DMS79 (cell line): Measurements from ENCODE around the gene CLEC5A.
"Not testable (repeated sequence)": the region's sequence is repeated elsewhere in the genome, so short reads cannot be mapped to it uniquely, and the experiment has no call there.

Experiments used
- DNase-seq: peaks from one replicate; lab custom pipeline; 2025; lab: John Stamatoyannopoulos, UW

CLEC5A gene

DNA sequence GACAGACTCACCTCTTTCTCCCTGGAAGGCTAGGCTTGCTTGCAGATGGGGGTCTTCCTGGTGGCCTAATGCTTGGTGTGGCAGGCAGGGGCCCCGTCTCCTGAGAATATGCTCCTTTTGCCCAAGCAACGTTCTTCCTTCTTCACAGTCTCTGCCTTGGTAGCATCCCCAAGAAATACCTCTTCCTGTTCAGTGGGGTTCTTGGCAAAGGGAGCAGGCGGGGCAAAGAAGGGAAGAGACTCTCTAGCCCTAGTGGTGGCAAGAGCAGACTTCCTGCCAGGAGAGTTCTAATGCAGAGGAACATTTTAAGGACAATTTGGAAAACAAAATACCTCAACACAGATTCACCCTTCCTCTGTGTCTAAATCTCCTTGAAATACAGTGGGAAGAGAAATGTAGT is at the start of gene CLEC5A:
CLEC5A (minus strand) TSS at position 179 of the 400 bp plus-strand sequence. CDS start 682 bp downstream, outside the sequence.
- DNase-seq = no peak

DNA sequence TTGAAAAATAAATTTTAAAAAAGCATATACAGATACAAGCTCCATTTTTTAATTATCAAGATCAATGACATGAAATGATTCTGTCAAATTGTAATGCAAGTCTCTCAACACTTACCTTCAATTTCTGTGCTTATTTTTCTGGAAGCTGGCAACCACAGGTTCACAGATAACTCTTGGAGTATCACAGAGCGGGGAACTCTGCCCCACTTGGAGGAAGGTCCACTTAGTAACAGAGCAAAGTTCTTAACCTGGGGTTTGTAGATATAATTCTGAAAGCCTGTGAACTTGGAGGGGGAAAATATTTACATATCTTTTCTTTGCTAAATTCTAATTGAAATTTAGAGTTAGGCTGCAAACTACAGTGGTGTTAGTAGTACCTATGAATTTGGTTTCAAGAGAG is 46.6 kb upstream of the CLEC5A start:
- no peak for DNase-seq

DNA sequence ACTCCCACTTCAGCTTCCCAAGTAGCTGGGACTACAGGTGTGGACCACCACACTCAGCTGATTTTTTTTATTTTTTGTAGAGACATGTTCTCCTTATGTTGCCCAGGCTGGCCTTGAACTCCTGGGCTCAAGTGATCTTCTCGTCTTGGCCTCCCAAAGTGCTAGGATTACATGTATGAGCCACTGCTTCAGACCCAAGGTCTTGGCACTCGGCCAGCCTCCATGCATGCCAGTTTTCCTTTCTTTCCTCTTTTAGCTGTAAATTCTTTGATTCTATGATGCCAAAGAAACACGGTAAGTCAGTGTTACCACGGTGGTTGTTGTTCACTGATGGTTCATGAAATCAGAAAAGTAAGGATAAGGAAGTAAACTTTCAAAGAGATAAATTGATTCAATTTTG is 45.9 kb upstream of the CLEC5A start:
- DNase-seq = no peak

- no peak for DNase-seq
Observed at GRCh38 chr7:141992156-141992555, 45.4 kb upstream of the CLEC5A start.

DNA sequence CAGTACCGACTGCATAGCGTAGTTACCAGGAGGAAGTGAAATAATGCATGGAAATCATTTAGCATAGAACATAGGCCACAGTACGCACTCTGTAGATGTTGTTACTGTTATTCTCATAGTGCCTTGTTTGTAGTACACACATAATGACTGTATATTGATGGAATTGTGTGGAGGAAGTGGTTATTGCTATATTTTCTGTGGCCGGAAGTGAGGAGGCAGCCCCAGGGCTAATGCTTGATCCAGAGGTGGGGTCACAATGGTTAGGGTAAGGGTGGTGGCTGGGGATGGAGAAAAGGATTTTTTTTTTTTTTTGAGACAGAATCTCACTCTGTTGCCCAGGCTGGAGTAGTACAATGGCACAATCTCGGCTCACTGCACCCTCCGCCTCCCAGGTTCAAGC is 44.4 kb upstream of the CLEC5A start:
- no peak for DNase-seq

GRCh38 chr7:141990011-141990725 is 43.4 kb upstream of the CLEC5A start:
- no peak for DNase-seq

DNA sequence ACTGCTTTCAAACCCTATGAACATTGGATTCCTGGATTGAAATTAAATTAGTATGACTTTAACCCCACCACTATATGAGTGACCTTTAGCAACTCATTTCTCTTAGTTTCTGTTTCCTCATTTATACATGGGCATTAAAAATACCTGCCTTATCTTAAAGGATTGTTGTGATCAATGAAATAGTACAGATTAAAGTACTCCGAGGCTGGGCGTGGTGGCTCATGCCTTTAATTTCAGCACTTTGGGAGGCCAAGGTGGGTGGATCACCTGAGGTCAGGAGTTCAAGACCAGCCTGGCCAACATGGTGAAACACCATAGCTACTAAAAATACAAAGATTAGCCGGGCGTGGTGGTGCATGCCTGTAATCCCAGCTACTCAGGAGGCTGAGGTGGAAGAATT is 41.0 kb upstream of the CLEC5A start:
- DNase-seq = not testable (repeated sequence)

- DNase-seq = no peak
Observed at GRCh38 chr7:141986923-141987322, 40.1 kb upstream of the CLEC5A start.

GRCh38 chr7:141985926-141986325 is 39.2 kb upstream of the CLEC5A start:
- not testable (repeated sequence) for DNase-seq

GRCh38 chr7:141979568-141979967 is 32.8 kb upstream of the CLEC5A start:
- DNase-seq = no peak

DNA sequence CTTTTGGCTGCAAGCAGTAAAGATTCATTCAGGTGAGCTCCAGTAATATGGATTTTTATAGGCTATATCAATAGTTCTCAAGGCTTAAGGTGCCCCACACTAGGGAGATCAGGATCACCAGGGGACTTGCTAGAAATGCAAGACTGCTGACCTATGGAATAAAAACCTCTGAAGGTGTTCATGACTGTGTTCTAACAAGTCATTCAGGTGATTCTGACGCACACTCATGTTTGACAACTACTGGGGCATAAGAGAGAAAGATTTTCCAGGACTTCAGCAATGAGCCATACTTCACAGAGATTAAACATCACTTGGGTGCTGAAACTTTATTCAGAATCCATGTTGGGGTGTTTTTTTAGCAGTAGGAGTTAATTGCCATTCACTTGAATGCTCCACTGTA is 31.6 kb upstream of the CLEC5A start:
- no peak for DNase-seq

GRCh38 chr7:141976524-141977245 is 29.9 kb upstream of the CLEC5A start:
- DNase-seq = no peak

DNA sequence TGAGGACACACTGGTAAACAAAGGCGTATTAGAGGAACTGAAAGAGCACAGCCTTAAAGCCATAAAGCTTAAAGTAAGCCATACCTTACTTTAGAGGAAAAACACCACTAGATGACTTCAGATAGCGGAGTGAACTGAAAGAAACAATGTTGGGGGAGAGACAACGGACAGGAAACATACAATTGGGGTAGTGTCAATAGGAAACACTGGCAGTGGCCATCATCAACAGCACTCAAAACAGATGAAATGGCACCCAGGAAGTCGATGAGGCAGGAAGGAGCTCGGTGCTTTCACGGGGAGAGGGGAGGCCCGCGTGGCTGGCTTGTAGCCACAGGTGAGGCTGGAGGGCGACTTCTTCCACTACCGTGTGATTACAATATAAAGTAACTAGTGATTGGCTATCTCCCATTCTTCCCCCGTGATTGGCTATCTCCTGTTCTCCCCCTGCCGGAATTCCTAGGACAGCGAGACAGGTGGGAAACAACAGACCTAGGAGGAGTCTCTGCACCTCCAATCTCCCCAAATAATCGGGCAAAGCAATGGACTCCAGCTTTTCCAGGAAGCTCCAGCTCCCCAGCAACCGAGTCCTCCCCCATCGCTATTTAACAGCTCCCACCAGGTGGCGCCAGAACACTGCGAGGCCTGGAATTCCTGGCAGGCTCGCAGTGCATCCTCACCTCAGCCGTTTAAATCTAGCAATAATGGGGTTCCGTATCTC is 29.2 kb upstream of the CLEC5A start:
- no peak for DNase-seq

DNA sequence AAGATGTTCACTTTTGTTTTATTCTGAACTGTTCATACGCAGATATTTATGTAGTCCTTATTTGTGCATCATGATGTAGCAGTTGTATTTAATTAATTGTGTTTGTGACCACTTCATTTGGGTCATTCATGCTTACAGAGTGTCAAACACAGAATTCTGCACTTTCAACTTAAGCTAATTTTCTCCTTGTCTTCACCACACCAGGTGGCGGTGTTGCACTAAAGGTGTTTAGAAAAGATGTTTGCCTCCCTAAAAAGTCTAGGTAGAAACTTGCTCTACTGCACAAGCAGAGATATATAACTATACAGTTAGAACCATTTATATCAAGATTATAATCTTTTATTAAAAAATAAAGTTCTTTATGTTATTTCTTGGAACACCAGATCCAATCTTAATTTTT is 28.1 kb upstream of the CLEC5A start:
- DNase-seq = no peak

- DNase-seq = no peak
Observed at GRCh38 chr7:141973673-141974072, 26.9 kb upstream of the CLEC5A start, which contains the start of gene TAS2R38. Gene TAS2R38, minus strand, starts transcription at chr7:141973773. Its CDS starts 84 bp downstream, at chr7:141973689.

DNA sequence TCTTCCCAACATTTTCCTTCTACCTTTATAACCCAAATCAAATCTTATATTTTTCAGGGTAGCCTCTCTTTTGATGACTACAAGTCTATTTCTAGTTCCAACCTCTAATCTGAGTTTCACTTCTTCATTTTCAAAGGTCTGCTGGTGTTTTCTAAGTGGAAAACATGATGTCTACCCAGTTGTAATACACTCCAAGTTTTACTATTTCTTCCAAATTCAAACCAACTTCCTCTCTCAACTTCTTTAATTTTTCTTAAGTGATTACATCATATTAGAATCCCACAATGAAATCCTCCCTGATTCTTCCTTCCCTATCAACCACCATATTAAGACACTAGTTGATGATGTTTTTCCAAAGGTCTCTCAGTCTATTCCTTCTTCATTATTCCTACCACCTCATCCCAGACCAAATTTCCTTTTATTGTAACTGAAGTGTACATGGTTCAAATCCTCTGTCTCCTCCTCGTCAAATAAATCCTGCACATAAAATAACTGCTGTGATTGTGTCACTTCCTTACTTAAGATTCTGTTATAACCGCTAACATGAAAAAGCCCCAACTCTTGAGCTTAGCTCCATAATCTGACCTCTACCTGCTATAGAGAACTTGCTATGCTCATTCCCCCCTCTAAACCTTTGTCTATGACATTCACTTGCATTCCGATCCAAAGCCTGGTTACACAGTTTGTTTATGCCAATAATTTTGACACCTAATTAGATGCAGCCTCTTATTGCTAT is 14.1 kb upstream of the CLEC5A start:
- DNase-seq = no peak

GRCh38 chr7:141956084-141956483 is 9.3 kb upstream of the CLEC5A start:
- DNase-seq = no peak

DNA sequence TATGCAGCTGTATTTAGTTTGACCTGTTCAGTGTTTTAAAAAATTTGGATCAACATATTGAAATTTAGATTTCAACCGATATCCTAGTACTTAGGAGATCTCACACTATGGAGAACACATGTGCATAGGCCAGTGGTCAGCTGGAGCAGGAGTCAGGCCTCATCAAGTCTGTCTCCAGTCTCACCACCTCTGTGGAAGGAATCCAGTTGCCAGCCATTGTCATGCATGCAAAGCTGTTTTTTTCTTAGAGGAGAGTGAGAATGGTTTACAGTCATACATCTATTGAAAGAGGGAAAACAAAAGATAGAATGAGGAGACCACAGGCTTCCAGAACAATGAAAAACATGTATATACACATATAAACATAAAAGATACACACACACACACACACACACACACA is 7.6 kb upstream of the CLEC5A start:
- no peak for DNase-seq

DNA sequence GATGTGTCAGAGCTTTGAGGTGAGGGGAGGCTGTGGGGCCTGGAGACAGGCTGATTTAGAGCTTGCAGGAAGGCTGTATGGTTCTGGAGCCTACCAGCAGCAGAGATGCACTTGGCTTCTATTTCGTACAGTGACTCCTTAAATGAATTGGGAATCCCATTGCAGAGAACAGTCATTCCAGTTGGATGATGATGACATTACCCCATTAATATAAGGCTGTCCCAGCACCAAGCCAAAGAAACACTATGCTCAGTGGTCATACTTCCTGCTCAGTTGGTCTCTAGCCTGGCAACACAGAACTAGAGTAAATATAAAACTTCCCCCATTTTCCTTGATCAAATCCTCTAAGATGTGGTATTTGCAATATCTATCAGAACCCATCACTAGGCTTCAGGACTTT is 5.7 kb upstream of the CLEC5A start:
- DNase-seq = no peak

GRCh38 chr7:141950806-141951205 is 4.0 kb upstream of the CLEC5A start:
- DNase-seq = no peak

DNA sequence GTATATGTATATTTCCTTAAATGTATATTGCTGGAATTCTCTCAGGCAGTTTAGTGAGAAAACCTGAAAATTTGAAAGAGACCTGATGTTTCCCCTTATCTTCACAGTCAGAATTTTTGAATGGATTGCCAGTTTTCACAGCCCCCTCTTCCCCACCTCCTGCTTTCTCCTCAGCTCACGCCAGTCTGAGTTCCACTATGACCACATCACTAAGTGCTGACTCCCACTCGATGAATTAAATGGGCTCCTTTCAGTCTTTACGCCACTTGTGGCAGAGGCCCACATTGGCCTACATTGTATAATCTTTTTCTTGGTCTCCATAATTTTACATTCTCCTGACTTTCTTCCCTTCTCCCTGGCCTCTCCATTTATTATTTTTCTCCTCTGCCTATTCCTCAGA is 3.1 kb upstream of the CLEC5A start:
- no peak for DNase-seq

DNA sequence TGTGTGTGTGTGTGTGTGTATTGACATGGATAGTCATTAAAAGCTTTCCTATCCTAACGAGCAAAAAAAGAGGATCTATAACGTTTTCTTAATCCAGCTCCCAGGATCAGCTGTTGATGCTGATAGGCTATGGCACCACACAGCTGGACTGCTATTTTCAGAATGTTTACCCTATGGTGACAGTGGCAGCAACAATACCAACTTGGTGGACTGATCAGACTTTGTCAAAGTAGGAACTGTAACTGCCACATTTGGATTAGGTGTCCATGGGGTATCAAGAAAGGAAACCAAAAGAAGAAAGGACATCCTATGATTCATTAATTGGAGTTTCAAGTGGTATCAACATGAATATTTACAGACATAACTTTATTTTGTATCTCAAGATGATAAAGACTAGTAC is 2.7 kb upstream of the CLEC5A start:
- DNase-seq = no peak
